HG03025 (cell line): ENCODE data around the gene CAV2.

Experiments
- ATAC-seq: cut with Tn5 transposase; IDR thresholded peaks from one replicate; pipeline ENCODE4 v1.9.1; 2021; ENCODE audit warnings: mild to moderate bottlenecking, moderate library complexity; ENCODE audit not compliant: unreplicated experiment, low FRiP score

Gene CAV2

DNA sequence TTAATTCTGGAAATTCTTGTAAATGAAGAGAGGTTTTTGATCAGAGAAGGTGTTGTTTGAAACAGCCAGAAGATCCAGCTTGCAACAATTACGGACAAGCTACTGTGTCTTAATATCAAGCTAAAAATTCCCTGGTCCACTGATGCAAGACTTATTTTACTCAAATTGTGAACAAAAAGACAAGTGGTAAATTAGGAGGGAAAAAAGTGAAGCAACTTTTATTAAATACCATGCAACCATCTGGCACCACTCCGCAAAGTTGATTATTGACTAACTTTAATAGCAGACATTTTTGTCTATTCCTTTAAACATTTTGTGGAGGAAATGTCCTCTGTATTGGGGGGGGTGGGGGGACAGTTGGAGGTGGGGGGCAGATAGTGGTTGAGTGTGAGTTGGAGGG lies 5.1 kb upstream of the CAV2 start:
- ATAC-seq, result no peak

DNA sequence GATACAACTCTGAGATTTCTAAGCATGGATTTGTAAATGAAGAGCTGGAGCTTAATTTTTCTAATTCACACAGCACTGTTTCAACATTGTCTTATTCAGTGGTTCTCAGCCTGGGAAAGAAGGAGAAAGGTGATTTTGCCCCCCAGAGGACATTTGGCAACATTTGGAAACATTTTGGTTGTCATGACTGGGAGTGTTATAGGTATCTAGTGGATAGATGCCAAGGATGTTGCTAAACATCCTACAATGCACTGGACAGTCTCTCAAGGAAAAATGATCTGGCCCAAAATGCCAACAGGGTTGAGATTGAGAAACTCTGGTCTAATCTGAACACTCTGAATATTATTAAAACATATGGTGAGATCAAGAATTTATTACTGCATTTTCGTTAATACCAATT lies 3.8 kb upstream of the CAV2 start:
- no peak for ATAC-seq

DNA sequence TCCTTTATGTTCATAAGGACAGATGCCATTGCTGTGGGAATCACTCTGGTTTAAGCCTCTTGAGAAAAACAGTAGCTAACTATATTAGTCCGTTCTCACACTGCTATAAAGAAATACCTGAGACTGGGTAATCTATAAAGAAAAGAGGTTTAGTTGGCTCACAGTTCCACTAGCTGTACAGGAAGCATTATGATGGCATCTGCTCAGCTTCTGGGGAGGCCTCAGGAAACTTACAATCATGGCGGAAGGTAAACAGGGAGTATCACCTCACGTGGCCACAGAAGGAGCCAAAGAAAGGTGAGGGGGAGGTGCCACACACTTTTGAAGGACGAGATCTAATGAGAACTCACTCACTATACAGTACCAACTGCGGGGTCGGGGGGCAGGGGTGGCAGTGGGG lies 2.9 kb upstream of the CAV2 start:
- no peak for ATAC-seq

DNA sequence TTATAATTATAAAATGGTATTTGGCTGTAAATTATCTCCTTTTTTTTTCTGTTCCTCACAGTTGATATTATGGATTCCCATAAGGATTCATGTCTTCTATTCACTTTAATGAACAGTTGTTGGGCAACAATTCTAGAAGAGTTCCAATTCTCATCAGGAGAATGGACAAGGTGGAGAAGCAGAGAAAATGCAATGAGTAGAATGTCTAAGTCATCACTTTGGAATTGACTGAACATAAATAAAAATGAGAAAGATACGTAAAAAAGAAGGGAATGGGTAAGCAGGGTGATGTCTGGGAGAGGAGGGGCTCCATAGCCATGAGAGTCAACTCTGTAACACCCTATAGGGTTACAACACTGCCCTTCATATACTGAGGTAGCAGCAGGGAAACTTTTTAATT lies 1.8 kb upstream of the CAV2 start:
- ATAC-seq, result no peak

DNA sequence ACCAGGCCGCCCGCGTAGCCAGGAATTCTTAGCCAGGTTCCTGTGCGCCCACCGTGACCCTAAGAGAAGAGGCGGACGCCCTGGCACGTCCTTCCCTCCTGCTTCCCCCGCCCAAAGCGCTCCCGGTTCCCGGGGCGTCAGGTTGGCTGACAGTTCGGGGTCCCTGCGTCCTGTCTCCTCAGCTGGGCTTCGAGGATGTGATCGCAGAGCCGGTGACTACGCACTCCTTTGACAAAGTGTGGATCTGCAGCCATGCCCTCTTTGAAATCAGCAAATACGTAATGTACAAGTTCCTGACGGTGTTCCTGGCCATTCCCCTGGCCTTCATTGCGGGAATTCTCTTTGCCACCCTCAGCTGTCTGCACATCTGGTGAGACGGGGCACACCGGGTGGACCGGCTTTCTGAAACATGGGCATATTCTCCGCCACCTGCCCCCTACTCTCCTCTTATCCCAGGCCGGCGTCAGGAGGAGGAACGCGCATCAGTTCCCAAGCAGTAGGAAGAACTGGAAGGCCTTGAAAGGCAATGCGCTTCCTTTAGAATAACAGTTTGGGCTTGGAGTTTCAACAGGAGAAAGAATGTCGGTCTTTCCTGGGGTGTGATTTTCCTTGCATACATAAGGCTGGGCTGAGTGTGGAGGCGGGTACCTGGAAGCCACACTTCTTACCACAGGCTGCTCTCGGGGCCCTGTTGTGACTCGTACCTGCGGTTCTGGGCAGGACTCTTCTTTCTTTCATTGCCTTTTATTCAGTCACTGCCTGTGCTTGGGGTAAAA lies 728 bp downstream of the CAV2 start:
- peak; percentile 47 for ATAC-seq

DNA sequence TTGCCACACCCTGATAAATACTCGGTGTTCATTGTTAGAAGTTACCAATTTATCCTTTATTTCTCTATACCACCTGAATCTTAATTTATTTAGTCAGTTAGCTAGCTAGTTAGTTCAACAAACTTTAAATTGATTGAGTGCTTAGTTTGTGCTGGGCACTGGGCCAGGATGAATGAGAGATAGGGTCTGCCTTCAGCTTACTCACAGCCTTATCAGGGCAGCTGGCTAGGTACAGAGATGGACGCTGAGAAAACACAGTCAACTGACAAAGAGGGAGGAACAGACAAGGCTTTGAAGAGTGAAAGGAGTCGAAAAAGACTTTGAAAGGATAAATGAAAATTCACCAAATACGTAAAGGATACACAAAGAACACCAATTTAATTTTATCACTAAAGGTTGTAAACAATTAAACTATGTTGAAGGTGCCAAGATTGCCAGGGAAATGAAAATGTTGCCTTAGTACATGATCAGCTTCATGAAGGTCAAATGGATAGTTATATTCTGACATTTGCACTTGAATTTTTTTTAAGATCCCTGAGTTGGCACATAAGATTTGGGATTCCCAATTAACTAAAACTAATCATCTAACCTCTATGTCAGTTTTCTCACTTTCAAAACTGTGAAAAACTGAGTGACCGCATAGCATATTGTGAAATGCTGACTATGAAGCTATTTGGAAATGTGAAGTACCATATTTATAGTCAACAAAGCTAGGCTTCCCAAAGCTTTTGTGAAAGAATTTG lies 2.1 kb downstream of the CAV2 start:
- ATAC-seq, result no peak

DNA sequence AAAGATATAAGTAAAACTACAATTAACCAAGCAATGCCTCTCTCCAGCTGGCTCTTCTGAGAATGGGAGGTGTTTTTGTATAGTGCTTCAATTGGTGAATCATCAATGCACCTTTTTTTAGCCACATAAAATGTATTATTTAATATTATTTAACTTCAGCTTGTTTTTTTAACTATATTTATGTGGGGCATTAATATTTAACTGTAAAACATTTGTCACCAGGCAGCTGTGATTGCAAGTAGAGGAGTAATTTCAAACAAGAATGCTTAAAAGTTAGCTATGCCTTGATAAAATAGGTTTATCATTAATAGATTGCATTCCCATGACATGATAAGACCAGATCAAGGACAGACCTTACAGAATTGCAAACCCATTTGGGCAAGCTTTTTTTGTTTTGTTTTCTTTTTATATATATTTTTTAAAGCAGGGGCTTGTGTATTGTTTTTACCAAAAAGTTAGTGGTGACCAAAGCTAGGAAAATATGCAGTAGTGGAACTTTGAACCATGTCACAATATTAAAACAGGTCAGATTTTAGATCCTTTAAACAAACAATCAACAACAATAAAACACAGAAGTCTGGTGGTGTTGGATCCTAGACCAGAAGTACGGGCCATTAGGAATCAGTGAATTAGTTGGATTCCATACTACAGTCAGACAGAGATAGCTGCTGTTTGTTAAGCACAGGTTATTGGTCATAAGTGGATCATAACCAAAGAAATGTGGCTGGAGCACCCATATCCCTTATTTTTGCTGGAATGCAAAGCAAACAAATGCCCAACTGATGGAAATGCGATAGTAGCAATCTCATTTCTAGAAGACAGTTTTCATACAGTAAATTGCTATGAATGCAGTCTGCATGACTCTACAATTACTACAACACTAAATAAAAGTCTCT lies 2.9 kb downstream of the CAV2 start:
- no peak for ATAC-seq

DNA sequence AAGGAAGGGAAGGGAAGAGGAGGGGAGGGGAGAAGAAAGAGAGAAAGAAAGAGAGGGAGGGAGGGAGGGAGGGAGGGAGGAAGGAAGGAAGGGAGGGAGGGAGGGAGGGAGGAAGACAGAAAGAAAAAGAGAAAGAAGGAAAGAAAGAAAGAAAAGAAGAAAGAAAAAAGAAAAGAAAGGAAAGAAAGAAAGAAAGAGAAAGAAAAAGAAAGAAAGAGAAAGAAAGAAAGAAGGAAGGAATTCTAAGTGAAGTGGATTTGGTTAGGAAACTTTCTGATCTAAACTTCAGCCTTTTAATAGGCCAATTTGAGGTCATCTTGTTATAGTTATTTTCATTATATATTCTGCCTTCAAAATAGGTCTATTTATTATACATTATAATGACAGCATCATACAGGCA lies 4.3 kb downstream of the CAV2 start:
- ATAC-seq, result no peak

DNA sequence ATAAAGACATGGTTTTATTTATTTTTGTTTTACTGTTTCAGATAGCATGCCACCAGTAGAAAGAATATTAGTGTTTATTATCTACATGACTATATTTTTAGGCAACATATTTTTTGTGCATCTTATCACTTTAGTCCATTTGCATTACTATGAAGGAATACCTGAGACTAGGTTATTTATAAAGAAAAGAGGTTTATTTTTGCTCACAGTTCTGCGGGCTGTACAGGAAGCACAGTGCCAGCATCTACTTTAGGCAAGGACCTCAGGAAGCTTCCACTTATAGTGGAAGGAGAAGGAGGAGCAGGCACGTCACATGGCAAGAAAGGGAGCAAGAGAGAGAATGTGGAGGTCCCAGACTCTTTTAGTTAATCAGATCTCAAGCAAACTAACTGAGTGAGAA lies 5.7 kb downstream of the CAV2 start:
- no peak for ATAC-seq

DNA sequence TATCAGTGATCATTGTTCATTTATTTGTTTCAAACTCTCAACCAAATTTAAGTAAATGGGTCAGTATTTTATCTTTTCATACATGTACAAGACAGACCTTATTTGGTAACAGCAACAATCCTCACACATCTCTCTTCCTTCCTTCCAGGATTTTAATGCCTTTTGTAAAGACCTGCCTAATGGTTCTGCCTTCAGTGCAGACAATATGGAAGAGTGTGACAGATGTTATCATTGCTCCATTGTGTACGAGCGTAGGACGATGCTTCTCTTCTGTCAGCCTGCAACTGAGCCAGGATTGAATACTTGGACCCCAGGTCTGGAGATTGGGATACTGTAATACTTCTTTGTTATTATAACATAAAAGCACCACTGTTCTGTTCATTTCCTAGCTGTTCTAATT lies 6.3 kb downstream of the CAV2 start:
- no peak for ATAC-seq

DNA sequence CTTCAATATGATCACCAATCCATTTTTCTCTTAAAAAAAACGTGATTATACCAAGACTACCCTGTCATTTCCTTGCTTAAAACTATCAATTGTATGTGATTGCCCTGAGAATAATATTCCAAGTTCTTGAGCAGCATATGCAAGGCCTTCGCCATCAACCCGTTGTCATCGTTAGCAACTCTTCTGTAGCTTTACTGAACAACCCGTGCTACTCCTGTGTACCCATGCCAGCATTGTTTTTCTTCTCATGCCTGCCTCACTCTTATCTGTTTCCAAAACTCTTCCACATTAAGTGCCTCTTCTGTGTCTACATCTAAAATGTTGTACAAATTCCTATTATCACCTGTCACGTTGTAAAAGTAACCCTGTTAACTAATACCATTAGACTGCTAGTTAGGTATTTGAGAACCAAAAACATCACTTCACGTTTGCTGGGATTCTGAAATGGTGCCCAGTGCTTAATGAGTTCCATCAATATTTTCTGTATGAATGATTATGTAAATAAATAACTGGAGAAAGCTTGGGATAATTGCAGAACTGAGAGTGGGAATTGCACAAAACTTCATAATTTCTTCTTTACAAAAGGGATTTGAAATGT lies 10.5 kb downstream of the CAV2 start:
- no peak for ATAC-seq

DNA sequence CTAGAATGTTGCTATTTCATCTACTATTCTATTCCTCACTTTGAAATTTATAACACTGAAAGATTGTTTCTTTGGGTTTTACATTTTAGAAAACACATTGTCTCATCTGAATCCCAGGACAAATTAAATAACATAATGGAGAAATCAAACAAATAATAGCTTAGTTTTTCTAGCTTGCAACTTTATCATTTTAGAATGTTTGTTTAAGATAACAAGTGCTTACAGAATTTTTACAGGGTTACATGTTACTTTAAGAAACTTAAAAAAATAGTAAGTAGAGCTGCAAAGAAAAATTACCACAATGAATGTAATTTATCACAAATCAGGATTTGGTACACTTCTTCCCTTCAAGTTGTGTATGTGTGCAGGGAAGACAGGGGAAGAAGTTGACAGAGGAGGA lies 11.3 kb downstream of the CAV2 start:
- no peak for ATAC-seq

DNA sequence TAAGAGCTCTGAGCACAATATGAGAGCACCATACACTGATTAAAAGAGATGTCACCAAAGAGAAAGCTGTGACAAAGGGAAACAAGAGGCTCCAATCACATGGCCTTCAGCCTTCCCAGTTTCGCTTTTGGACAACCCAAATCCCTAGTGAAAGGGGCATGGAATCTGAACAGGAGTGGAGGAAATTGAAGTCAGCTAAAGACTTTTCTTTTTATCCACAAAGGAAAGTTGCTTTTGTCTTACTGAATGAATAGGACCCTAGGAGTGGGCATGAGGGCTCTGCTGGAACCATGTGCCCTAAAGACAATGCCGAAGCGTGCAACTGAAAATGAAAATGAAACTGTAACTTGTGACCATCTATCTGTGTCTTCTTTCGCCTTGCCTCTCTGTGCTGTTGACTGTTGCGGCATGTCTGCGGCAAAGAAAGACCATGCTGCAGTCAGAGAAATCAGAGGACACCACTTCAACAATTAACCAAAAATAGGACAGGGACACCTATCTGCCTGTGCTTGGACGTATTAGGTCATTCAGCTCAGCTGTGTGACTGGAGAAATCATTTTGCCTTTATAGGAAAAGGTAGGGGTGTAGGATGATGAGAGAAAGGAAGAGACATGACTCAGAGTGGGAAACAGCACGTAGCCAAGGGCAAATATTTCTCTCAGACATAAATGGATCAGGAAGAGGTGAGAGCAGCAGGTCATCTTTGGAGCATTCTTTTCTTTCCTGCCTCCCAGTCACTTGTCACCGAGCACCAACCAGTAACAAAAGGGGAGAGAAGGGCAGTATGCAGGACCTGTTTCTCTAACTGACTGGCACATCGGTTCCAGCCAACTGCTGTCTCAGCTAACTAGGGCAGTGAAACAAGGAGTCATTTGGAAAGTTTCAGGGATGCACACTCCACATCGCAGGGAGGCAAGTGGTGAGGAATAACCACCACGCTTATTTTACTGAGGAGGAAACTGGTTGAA lies 12.3 kb downstream of the CAV2 start:
- peak; percentile 100 for ATAC-seq

DNA sequence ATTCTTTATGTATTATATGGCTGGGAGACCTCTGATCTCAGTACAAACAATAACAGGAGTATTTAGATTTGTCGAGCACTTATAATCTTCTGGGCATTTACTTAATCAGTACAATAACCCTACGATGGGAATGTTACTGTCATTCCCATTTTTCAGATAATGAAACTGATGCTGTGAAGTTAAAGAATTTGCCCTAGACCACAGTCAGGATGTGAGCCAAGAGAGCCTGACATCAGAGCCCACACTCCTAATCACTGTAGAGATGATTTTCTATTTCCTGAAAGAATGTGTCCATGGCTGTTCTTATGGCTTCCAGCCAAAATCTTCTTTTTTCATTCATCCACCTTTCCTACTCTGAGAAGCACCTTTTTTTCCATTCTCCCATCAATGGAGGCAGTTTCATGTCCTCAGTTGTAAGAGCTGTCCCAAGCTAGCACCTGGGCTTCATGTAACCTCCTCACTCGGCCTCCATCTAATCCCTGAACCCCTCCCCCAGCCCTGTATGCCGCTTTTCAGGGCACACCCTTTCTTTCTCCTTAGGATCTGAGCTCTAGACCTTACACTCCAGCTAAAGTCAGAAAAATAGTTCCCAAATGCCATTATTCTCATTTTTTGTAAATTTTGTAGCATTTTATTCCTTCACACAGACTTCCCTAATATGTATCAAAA lies 13.1 kb downstream of the CAV2 start:
- ATAC-seq, result no peak

DNA sequence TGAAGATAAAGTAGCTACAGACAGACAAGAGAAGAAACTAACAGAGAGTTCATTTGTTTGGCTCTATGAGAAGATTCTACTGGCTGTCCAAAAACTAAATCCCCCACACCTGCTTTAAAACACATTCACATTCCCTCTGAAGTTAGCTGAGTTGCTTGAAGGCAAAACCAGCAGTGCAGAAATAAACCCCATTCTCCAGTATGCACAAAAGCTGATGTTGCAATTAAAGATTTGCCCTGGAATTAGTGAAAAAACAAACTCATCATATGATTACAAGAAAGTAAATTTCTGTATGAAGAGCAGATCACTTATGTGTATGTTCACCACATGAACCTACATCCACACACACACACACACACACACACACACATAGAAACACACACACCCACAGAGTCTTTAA lies 16.0 kb downstream of the CAV2 start:
- ATAC-seq, result no peak

DNA sequence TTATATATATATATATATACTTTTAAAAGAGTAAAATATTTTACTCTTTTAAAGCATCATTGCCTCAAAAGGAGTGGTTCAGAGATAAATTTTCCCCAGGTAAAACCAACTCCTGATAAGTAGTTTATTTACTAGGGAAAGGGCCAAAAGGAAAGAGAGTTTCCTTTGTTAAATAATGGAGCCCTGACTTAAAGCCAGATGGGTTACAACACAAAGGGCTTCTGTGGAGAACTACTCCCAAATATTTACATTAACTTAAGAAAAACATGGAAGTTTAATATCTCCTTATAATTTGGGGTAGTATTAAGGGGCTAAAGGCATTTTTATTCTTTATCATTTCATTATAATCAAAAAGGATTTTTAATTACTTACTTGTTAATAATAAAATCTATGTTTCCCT lies 16.8 kb downstream of the CAV2 start:
- ATAC-seq, result no peak

DNA sequence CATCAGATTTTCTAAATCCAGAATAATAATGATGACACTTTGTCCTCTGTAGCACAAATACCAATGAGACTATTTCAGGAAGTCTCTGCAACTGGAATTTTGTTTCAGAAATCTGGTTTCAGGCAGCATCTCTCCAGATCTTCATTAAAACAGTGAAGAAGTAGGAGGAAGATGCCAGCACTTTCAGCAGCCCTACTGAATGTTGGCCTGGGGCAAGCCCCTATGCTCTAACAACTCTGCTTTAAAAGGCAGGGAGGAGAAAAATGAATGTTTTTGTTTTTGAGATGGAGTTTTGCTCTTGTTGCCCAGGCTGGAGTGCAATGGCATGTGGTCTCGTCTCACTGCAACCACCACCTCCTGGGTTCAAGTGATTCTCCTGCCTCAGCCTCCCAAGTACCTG lies 18.1 kb downstream of the CAV2 start:
- ATAC-seq, result no peak

DNA sequence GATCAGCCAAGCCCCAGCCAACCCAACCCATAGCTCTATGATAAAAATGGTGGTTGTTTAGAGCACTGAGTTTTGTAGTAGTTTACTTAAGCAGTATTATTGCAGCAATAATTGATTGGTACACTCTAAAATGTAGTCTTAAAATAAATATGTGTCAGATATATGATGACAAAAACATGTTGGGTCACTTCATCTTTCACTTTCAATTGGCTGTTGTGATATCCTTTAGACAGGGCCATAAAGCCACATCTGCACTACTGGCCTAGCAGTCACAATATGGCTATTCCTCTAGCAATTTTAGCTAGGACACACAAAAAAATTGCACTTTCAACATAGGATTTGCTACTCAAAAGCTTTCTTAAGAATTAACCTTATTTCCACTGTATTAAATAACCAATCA lies 19.4 kb downstream of the CAV2 start:
- ATAC-seq, result peak; percentile 47

DNA sequence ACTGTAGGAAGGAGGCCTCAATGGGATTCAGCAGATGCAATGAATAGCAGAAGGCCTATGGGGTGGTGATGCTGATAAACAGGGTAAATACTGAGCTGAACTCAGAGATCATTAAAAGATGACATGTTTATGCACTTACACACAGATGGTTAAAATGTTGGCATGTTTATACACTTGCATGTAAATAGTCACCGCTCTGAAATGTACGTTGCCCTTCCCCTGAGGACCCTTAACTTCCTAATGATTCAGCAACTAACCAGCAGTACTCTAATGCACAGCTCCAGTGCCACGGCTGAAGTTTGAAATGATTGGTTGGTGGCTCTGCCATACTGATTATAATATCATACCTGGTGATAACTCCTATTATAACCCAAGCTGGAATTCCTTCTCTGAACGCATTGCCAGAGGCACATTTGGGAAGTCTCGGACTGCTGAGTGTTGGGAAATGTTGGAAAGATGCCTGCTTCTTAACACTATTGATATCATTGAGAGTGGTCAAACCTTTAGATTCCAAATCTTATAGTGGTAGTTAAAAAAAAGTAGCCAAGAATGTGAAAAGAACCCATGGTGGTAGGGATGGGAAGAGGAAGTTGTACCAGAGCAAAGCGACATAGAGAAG lies 21.6 kb downstream of the CAV2 start:
- ATAC-seq, result no peak
